Neural cell (in vitro differentiated cells): ENCODE results near the gene SLC34A1.

Experiments used
- EZH2 ChIP-seq: fragments of 200-600, 300-800 bp; shearing (Covaris generic), sonication (generic); IDR thresholded peaks from 2 replicates; pipeline ENCODE4 v1.6.1; 2014; ENCODE audit warnings: antibody characterized with exemption, low read length, borderline replicate concordance, mild to moderate bottlenecking; ENCODE audit not compliant: insufficient read depth, poor library complexity, severe bottlenecking
- MXI1 ChIP-seq: fragments of 450-650 bp; conservative IDR thresholded peaks from 2 replicates; pipeline ENCODE4 v1.6.1; 2014; ENCODE audit warnings: antibody characterized with exemption, mild to moderate bottlenecking; ENCODE audit not compliant: poor library complexity, severe bottlenecking
- POLR2AphosphoS5 ChIP-seq: IDR thresholded peaks from 2 replicates; pipeline ENCODE4 v1.6.1; 2012
- SMC3 ChIP-seq: fragments of 450-650 bp; conservative IDR thresholded peaks from 2 replicates; pipeline ENCODE4 v1.6.1; 2014; ENCODE audit warnings: antibody characterized with exemption, mild to moderate bottlenecking, moderate library complexity; ENCODE audit not compliant: poor library complexity
- TF ChIP-seq, protein P1 (sequence below): fragments of 450-650 bp; IDR thresholded peaks from 2 replicates; pipeline ENCODE4 v1.5.1; 2014; ENCODE audit warnings: antibody characterized with exemption, mild to moderate bottlenecking, moderate library complexity; ENCODE audit not compliant: poor library complexity, severe bottlenecking

DNA sequence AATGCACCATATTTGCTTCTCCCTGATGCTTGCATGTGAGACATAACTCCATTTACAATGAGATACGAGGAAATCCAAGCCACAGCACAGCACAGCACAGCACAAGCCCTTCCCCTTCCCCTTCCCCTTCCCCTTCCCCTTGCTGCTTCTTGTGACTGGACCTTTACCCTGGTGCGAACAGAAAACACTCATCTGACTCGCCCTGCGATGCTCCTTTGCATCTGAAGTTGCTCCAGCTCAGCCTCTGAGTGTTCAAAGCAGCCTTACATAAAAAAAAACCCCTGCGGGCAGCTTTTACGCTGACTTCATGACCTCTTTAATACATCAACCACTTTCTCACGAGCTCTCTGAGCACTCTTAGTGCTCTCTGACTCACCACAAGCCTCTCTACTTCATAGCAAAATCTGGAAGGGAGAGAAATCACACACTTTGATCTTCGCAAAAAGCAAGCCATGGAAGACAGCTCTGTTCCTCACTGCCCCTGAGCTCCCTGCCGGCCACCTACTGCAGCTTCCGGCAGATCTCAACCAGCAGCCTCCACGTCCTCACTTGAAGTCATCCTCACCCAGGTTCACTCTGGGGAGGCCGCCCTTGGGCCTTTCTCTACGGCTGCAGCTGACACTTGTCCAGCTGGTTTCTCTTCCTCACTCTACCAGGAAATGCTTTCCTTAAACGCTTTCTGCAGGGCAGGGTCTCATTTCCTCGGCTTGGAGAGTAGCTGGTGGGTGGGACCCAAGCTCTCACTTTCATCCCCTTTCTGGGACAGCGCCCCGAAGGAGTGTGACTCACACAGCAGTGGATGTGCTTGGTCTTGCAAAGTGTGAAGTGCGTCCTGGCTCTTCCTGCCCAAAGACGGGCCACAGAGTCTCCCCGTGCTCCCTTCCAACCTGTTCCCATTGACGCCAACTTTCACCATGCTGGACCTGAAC, 5.3 kb downstream of the SLC34A1 start:
- no peak for TF ChIP-seq SMC3
- no peak for TF ChIP-seq POLR2AphosphoS5
- TF ChIP-seq, protein P1, sequence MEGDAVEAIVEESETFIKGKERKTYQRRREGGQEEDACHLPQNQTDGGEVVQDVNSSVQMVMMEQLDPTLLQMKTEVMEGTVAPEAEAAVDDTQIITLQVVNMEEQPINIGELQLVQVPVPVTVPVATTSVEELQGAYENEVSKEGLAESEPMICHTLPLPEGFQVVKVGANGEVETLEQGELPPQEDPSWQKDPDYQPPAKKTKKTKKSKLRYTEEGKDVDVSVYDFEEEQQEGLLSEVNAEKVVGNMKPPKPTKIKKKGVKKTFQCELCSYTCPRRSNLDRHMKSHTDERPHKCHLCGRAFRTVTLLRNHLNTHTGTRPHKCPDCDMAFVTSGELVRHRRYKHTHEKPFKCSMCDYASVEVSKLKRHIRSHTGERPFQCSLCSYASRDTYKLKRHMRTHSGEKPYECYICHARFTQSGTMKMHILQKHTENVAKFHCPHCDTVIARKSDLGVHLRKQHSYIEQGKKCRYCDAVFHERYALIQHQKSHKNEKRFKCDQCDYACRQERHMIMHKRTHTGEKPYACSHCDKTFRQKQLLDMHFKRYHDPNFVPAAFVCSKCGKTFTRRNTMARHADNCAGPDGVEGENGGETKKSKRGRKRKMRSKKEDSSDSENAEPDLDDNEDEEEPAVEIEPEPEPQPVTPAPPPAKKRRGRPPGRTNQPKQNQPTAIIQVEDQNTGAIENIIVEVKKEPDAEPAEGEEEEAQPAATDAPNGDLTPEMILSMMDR = no peak
- TF ChIP-seq EZH2 = no peak
- no peak for TF ChIP-seq MXI1
